ENCODE data around the gene TAMM41.

TAMM41 gene

DNA sequence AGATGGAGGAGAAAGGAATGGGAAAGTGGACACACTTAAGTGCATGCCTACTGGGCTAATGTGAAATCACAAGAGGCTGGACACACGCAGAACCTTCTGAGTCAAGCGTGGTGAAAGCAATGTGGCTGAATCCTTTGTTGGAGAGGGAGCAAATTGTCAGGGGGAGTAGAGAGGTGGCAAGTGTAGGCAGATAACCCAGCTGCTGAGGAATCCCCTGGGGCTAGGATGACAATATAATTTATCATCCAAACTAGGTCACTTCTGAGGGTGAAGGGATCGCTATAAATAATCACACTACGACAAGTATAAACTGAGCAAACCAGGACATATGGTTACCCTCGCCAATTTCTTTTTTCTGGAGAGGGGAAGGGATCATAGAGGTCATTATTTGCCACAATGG lies 28.7 kb downstream of the TAMM41 start:
- no peak overlapping the region for H3K9ac ChIP-seq (ENCODE audit: low read depth, low read length, poor library complexity, severe bottlenecking)
- no peak overlapping the region for H3K4me2 ChIP-seq (ENCODE audit: low read depth, low read length, poor library complexity, severe bottlenecking)
- H4K20me1 ChIP-seq (ENCODE audit: insufficient read depth, low read length, poor library complexity, severe bottlenecking): no peaks in the 10 kb centered on the region
- H3K36me3 ChIP-seq (ENCODE audit: insufficient read depth, low read length): peaks cover 29% of the 10 kb centered on the region; the same call in 1 of the 2 replicates
- no peak overlapping the region for H3K4me3 ChIP-seq (ENCODE audit: low read length, poor library complexity, severe bottlenecking)
- H3K9me2 ChIP-seq (replicated peaks; ENCODE audit: low read depth, low read length): no peaks in the 10 kb centered on the region
- no peaks in the 10 kb centered on the region for H3K79me2 ChIP-seq (ENCODE audit: insufficient read depth, low read length)
- H3K27me3 ChIP-seq (ENCODE audit: insufficient read depth, low read length, poor library complexity, severe bottlenecking): no peaks in the 10 kb centered on the region
- no peaks in the 10 kb centered on the region for H3K4me1 ChIP-seq (ENCODE audit: insufficient read depth, low read length, poor library complexity, severe bottlenecking)
- TF ChIP-seq EZH2phosphoT487 (IDR thresholded peaks at IDR 0.05; ENCODE audit: borderline replicate concordance): no peak
- TF ChIP-seq, protein P1, sequence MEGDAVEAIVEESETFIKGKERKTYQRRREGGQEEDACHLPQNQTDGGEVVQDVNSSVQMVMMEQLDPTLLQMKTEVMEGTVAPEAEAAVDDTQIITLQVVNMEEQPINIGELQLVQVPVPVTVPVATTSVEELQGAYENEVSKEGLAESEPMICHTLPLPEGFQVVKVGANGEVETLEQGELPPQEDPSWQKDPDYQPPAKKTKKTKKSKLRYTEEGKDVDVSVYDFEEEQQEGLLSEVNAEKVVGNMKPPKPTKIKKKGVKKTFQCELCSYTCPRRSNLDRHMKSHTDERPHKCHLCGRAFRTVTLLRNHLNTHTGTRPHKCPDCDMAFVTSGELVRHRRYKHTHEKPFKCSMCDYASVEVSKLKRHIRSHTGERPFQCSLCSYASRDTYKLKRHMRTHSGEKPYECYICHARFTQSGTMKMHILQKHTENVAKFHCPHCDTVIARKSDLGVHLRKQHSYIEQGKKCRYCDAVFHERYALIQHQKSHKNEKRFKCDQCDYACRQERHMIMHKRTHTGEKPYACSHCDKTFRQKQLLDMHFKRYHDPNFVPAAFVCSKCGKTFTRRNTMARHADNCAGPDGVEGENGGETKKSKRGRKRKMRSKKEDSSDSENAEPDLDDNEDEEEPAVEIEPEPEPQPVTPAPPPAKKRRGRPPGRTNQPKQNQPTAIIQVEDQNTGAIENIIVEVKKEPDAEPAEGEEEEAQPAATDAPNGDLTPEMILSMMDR (conservative IDR thresholded peaks at IDR 0.05; ENCODE audit: low read length): no peak
- no peak overlapping the region for H2AFZ ChIP-seq (ENCODE audit: low read length)
- no peaks in the 10 kb centered on the region for H3K9me3 ChIP-seq (ENCODE audit: insufficient read depth, low read depth, low read length)
- H3F3A ChIP-seq (ENCODE audit: low read depth): no peaks in the 10 kb centered on the region

DNA sequence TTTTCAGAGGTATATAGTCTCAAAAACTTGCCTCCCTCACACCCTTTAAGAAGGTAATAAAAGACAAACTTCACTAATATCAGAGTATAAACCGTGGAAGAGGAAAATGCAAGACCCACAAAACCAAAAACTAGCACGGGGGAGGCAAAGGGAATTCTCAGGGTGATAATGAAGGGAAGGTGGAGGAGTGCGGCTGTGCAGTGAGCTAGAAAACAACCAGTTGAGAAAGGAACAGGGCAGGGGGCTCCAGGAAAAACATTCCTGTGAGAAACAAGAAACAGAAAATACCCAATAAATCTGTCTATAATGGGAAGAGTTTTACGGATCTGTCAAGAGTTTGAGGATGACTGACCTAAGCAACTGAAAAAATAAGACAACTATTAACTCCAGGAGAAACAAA lies 31.6 kb downstream of the TAMM41 start:
- no peak for TF ChIP-seq EZH2phosphoT487 (IDR thresholded peaks at IDR 0.05; ENCODE audit: borderline replicate concordance)
- TF ChIP-seq, protein P1 (conservative IDR thresholded peaks at IDR 0.05; ENCODE audit: low read length): no peak
- Histone ChIP-seq H4K20me1 (ENCODE audit: insufficient read depth, low read length, poor library complexity, severe bottlenecking) (no peaks in the 10 kb centered on the region), H3K9me2 (replicated peaks; ENCODE audit: low read depth, low read length) (no peaks in the 10 kb centered on the region), H3K9me3 (ENCODE audit: insufficient read depth, low read depth, low read length) (no peaks in the 10 kb centered on the region), H3K9ac (ENCODE audit: low read depth, low read length, poor library complexity, severe bottlenecking) (no peak overlapping the region), H3K4me1 (ENCODE audit: insufficient read depth, low read length, poor library complexity, severe bottlenecking) (no peaks in the 10 kb centered on the region), H3K4me3 (ENCODE audit: low read length, poor library complexity, severe bottlenecking) (no peak overlapping the region), H3F3A (ENCODE audit: low read depth) (no peaks in the 10 kb centered on the region), H3K36me3 (ENCODE audit: insufficient read depth, low read length) (peaks cover 19% of the 10 kb centered on the region; the same call in 1 of the 2 replicates), H2AFZ (ENCODE audit: low read length) (no peak overlapping the region), H3K79me2 (ENCODE audit: insufficient read depth, low read length) (no peaks in the 10 kb centered on the region), H3K27me3 (ENCODE audit: insufficient read depth, low read length, poor library complexity, severe bottlenecking) (no peaks in the 10 kb centered on the region), H3K4me2 (ENCODE audit: low read depth, low read length, poor library complexity, severe bottlenecking) (no peak overlapping the region)

DNA sequence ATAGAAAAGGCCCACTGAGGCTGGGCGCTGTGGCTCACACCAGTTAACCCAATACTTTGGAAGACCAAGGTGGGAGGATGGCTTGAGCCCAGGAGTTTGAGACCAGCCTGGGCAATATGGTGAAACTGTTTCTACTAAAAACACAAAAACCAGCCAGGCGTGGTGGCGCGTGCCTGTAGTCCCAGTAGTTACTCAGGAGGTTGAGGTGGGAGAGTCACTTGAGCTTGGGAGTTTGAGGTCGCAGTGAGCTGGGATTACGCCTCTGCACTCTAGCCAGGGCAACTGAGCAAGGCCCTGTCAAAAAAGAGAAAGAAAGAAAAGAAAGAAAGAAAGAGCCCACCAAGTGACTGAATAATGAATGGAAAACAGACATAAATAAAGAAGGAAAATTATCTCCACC lies 32.0 kb downstream of the TAMM41 start:
- no peak for TF ChIP-seq EZH2phosphoT487 (IDR thresholded peaks at IDR 0.05; ENCODE audit: borderline replicate concordance)
- TF ChIP-seq, protein P1 (conservative IDR thresholded peaks at IDR 0.05; ENCODE audit: low read length): no peak
- Histone ChIP-seq H3K27me3 (ENCODE audit: insufficient read depth, low read length, poor library complexity, severe bottlenecking) (no peaks in the 10 kb centered on the region), H3K9me3 (ENCODE audit: insufficient read depth, low read depth, low read length) (no peaks in the 10 kb centered on the region), H4K20me1 (ENCODE audit: insufficient read depth, low read length, poor library complexity, severe bottlenecking) (no peaks in the 10 kb centered on the region), H3F3A (ENCODE audit: low read depth) (no peaks in the 10 kb centered on the region), H3K9ac (ENCODE audit: low read depth, low read length, poor library complexity, severe bottlenecking) (no peak overlapping the region), H2AFZ (ENCODE audit: low read length) (no peak overlapping the region), H3K36me3 (ENCODE audit: insufficient read depth, low read length) (peaks cover 19% of the 10 kb centered on the region; the same call in 1 of the 2 replicates), H3K4me2 (ENCODE audit: low read depth, low read length, poor library complexity, severe bottlenecking) (no peak overlapping the region), H3K9me2 (replicated peaks; ENCODE audit: low read depth, low read length) (no peaks in the 10 kb centered on the region), H3K79me2 (ENCODE audit: insufficient read depth, low read length) (no peaks in the 10 kb centered on the region), H3K4me3 (ENCODE audit: low read length, poor library complexity, severe bottlenecking) (no peak overlapping the region), H3K4me1 (ENCODE audit: insufficient read depth, low read length, poor library complexity, severe bottlenecking) (no peaks in the 10 kb centered on the region)

Data from Loucy (cell line).